ENCODE measurements around the gene FCGR3B.
"Not testable (repeated sequence)": the region's sequence is repeated elsewhere in the genome, so short reads cannot be mapped to it uniquely, and the experiment has no call there.

DNA sequence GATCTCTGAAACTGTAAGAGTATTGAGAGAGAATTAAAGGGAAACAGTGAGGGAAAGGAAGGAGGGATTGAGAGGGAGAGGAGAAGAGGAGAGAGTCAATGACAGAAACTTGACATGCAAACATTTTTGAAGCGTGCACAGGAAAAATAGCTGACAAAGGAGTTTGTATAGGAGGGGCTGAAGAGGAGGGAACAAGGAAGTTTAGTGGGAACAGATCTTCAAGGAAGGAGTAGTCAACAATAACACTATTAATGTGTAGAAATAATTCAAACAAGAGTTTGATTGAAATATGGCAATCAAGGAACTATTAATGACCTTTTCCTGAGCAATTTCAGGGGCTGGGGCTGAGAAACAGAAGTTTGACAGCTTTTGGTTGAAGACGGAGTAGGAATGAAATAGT lies 4.0 kb upstream of the FCGR3B start:
- not testable (repeated sequence) for TF ChIP-seq ZNF114 (tag by site-specific recombination; IDR thresholded peaks at IDR 0.05); ZNF777 (tag by site-specific recombination; IDR thresholded peaks at IDR 0.05; ENCODE audit: borderline replicate concordance); ZNF175 (tag by site-specific recombination; IDR thresholded peaks at IDR 0.05); ZFP69B (tag by site-specific recombination; IDR thresholded peaks at IDR 0.05)
- TF ChIP-seq, protein P1, sequence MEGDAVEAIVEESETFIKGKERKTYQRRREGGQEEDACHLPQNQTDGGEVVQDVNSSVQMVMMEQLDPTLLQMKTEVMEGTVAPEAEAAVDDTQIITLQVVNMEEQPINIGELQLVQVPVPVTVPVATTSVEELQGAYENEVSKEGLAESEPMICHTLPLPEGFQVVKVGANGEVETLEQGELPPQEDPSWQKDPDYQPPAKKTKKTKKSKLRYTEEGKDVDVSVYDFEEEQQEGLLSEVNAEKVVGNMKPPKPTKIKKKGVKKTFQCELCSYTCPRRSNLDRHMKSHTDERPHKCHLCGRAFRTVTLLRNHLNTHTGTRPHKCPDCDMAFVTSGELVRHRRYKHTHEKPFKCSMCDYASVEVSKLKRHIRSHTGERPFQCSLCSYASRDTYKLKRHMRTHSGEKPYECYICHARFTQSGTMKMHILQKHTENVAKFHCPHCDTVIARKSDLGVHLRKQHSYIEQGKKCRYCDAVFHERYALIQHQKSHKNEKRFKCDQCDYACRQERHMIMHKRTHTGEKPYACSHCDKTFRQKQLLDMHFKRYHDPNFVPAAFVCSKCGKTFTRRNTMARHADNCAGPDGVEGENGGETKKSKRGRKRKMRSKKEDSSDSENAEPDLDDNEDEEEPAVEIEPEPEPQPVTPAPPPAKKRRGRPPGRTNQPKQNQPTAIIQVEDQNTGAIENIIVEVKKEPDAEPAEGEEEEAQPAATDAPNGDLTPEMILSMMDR (tag by site-specific recombination; IDR thresholded peaks at IDR 0.05): not testable (repeated sequence)
